H1 (cell line): ENCODE data around the gene SDR39U1. TPM values are rescaled to one million over a fixed set of nuclear protein-coding genes. Genes with fewer than 3 reads are reported as not detected.

ENCODE experiments used
- CTCF ChIA-PET: fragments of 300-600 bp; sonication (Branson Sonifier 250); formaldehyde crosslinking; loops from one replicate; lab custom pipeline; 2021; ENCODE audit not compliant: partially characterized antibody; lab: Charles Lee
- POLR2A ChIA-PET: fragments of 300-600 bp; sonication (Branson Sonifier 250); formaldehyde crosslinking; loops from one replicate; lab custom pipeline; 2021; ENCODE audit warnings: inconsistent platforms; ENCODE audit not compliant: partially characterized antibody; lab: Charles Lee
- DNase-seq, 2 experiments: peaks; one replicate each; pipeline versions ENCODE4 v3.0.0 to v3.0.0-alpha.2; 2010 to 2022; ENCODE audit warnings: low spot score in 2 of 2, low read depth in 1 of 2, mixed read lengths in 1 of 2
- FAIRE-seq: peaks from 2 replicates; lab custom pipeline; 2011; peaks lifted over from hg19 to GRCh38; lab: Jason Lieb, UNC
- H2AFZ ChIP-seq: 2 replicates; pipeline ENCODE4 v1.8.1; 2012; ENCODE audit warnings: low read length, inconsistent platforms
- H2AK5ac ChIP-seq: 2 replicates; pipeline ENCODE4 v1.6.1; 2013; ENCODE audit warnings: low read depth, low read length
- H2BK120ac ChIP-seq: replicated peaks from 2 replicates; pipeline ENCODE3; 2013; ENCODE audit warnings: low read depth, low read length, inconsistent platforms
- H2BK12ac ChIP-seq: 2 replicates; pipeline ENCODE4 v1.6.1; 2013; ENCODE audit warnings: low read depth, low read length
- H2BK15ac ChIP-seq: 2 replicates; pipeline ENCODE4 v1.6.1; 2013; ENCODE audit warnings: low read length
- H2BK20ac ChIP-seq: 2 replicates; pipeline ENCODE4 v1.6.1; 2013; ENCODE audit warnings: low read length
- H2BK5ac ChIP-seq: 2 replicates; pipeline ENCODE4 v1.6.1; 2013; ENCODE audit warnings: low read depth, low read length
- H3K14ac ChIP-seq: 2 replicates; pipeline ENCODE4 v1.6.1; 2013; ENCODE audit warnings: inconsistent platforms; ENCODE audit not compliant: insufficient read length
- H3K18ac ChIP-seq: 2 replicates; pipeline ENCODE4 v1.6.1; 2013; ENCODE audit warnings: low read length; ENCODE audit errors: extremely low read depth
- H3K23ac ChIP-seq: 2 replicates; pipeline ENCODE4 v1.6.1; 2013; ENCODE audit warnings: inconsistent platforms; ENCODE audit not compliant: insufficient read length
- H3K23me2 ChIP-seq: 2 replicates; pipeline ENCODE4 v1.6.1; 2013; ENCODE audit warnings: low read depth, low read length
- H3K27ac ChIP-seq: 2 replicates; pipeline ENCODE4 v1.6.1; 2011; ENCODE audit warnings: low read depth, low read length, inconsistent platforms
- H3K27me3 ChIP-seq, 4 experiments: replicated peaks in 1 of 4; 1 replicate in 1 of 4; 2 replicates in 3 of 4; pipeline versions ENCODE4 v1.6.1 to v1.8.1; 2011 to 2013; ENCODE audit warnings: low read length in 3 of 4, mild to moderate bottlenecking in 3 of 4, inconsistent platforms in 2 of 4, mixed read lengths in 2 of 4, moderate library complexity in 1 of 4; ENCODE audit not compliant: control insufficient read depth in 3 of 4, insufficient read depth in 3 of 4; ENCODE audit errors: extremely low read depth in 1 of 4
- H3K36me3 ChIP-seq, 4 experiments: 2 replicates each; pipeline versions ENCODE4 v1.6.1 to v1.8.1; 2011 to 2013; ENCODE audit warnings: mild to moderate bottlenecking in 4 of 4, low read length in 3 of 4, moderate library complexity in 2 of 4, control low read depth in 1 of 4, inconsistent platforms in 1 of 4; ENCODE audit not compliant: insufficient read depth in 4 of 4, control insufficient read depth in 2 of 4
- H3K4ac ChIP-seq: replicated peaks from 2 replicates; pipeline ENCODE3; 2013; ENCODE audit warnings: low read length, low read depth, mixed read lengths, inconsistent platforms; ENCODE audit not compliant: insufficient read length
- H3K4me1 ChIP-seq, 4 experiments: replicated peaks in 1 of 4; 1 replicate in 1 of 4; 2 replicates in 3 of 4; pipeline versions ENCODE4 v1.6.1 to v1.8.1; 2011 to 2013; ENCODE audit warnings: low read length in 3 of 4, inconsistent platforms in 2 of 4, mixed read lengths in 1 of 4; ENCODE audit not compliant: insufficient read depth in 4 of 4, control insufficient read depth in 3 of 4
- H3K4me2 ChIP-seq, 2 experiments: 2 replicates each; pipeline versions ENCODE4 v1.6.1 to v1.8.1; 2011 to 2013; ENCODE audit warnings: low read depth in 2 of 2, low read length in 2 of 2, control low read depth in 1 of 2, inconsistent platforms in 1 of 2, mild to moderate bottlenecking in 1 of 2; ENCODE audit not compliant: insufficient read depth in 1 of 2
- H3K4me3 ChIP-seq, 4 experiments: fragments of 200-600, 300-600 bp in 1 of 4; sonication (generic), shearing (Covaris generic), sonication (Bioruptor Twin) in 1 of 4; 2 replicates each; pipeline versions ENCODE4 v1.5.1 to v1.8.1; 2011 to 2016; ENCODE audit warnings: low read length in 4 of 4, low read depth in 3 of 4, control low read depth in 2 of 4, inconsistent platforms in 2 of 4, mild to moderate bottlenecking in 2 of 4, mixed read lengths in 1 of 4, moderate library complexity in 1 of 4; ENCODE audit not compliant: insufficient read depth in 2 of 4; ENCODE audit errors: extremely low read depth in 1 of 4
- H3K56ac ChIP-seq: replicated peaks from 2 replicates; pipeline ENCODE3; 2013; ENCODE audit warnings: low read depth, mild to moderate bottlenecking, mixed read lengths, low read length, inconsistent platforms; ENCODE audit not compliant: insufficient read length
- H3K79me1 ChIP-seq: 2 replicates; pipeline ENCODE4 v1.6.1; 2013; ENCODE audit warnings: low read depth, low read length, control low read depth
- H3K79me2 ChIP-seq, 2 experiments: 2 replicates each; pipeline versions ENCODE4 v1.6.1 to v1.8.1; 2012 to 2013; ENCODE audit warnings: low read length in 2 of 2, mild to moderate bottlenecking in 2 of 2, inconsistent platforms in 1 of 2; ENCODE audit not compliant: insufficient read depth in 2 of 2, control insufficient read depth in 1 of 2
- H3K9ac ChIP-seq, 4 experiments: replicated peaks in 1 of 4; 1 replicate in 1 of 4; 2 replicates in 3 of 4; pipeline versions ENCODE4 v1.6.1 to v1.8.1; 2011 to 2013; ENCODE audit warnings: low read depth in 3 of 4, low read length in 3 of 4, control low read depth in 2 of 4, mild to moderate bottlenecking in 2 of 4, moderate library complexity in 2 of 4, inconsistent platforms in 1 of 4; ENCODE audit errors: extremely low read depth in 1 of 4
- H3K9me3 ChIP-seq, 2 experiments: 2 replicates each; pipeline versions ENCODE4 v1.6.1 to v1.8.1; 2012 to 2013; ENCODE audit warnings: mild to moderate bottlenecking in 2 of 2, moderate library complexity in 2 of 2, control low read depth in 1 of 2, inconsistent platforms in 1 of 2, low read depth in 1 of 2, low read length in 1 of 2, mixed read lengths in 1 of 2; ENCODE audit not compliant: insufficient read depth in 2 of 2
- H4K20me1 ChIP-seq, 2 experiments: replicated peaks in 1 of 2; 2 replicates each; pipeline versions ENCODE3 to v1.8.1; 2011 to 2013; ENCODE audit warnings: inconsistent platforms in 2 of 2, low read length in 2 of 2, mild to moderate bottlenecking in 1 of 2; ENCODE audit not compliant: insufficient read depth in 2 of 2, control insufficient read depth in 1 of 2
- H4K5ac ChIP-seq: 2 replicates; pipeline ENCODE4 v1.6.1; 2013; ENCODE audit warnings: low read length, low read depth, mixed read lengths, inconsistent platforms; ENCODE audit not compliant: insufficient read length
- H4K8ac ChIP-seq: 2 replicates; pipeline ENCODE4 v1.8.0; 2013; ENCODE audit warnings: mild to moderate bottlenecking, moderate library complexity, low read length, inconsistent platforms; ENCODE audit not compliant: insufficient read depth; ENCODE audit errors: extremely low read depth
- H4K91ac ChIP-seq: replicated peaks from 2 replicates; pipeline ENCODE3; 2013; ENCODE audit warnings: low read length, mixed read lengths, inconsistent platforms; ENCODE audit not compliant: insufficient read length
- EGR1 ChIP-seq: IDR thresholded peaks from 2 replicates; pipeline ENCODE4 v1.6.1; 2011; ENCODE audit warnings: low read depth, low read length, borderline replicate concordance
- NANOG ChIP-seq: IDR thresholded peaks from 2 replicates; pipeline ENCODE4 v1.6.1; 2011; ENCODE audit warnings: low read length, low read depth, mild to moderate bottlenecking, inconsistent platforms; ENCODE audit not compliant: insufficient read depth, poor library complexity, severe bottlenecking
- WGBS, 2 experiments: shearing (Covaris generic) in 1 of 2; methylation state at CpG; one replicate each; pipeline versions ENCODE4 v1.1.6 to v1.1.7; 2013 to 2015; ENCODE audit warnings: low lambda C conversion rate in 2 of 2, mixed read lengths in 2 of 2, inconsistent platforms in 1 of 2, low coverage in 1 of 2, missing lambda C conversion rate in 1 of 2; ENCODE audit not compliant: insufficient replicate concordance in 2 of 2, insufficient coverage in 1 of 2, insufficient read length in 1 of 2; ENCODE audit errors: extremely low coverage in 1 of 2, missing lambda C conversion rate in 1 of 2; 5-methylcytosine and 5-hydroxymethylcytosine counted together
- polyA plus RNA-seq, 7 experiments: library from polyadenylated mRNA; depleted of rRNA in 3 of 7; stranded (reverse) in 5 of 7; unstranded in 2 of 7; fragments of >200 nt in 5 of 7; fragments of 200-250 nt in 2 of 7; gene quantifications; 1 replicate in 5 of 7; 2 replicates in 1 of 7; 4 replicates in 1 of 7; pipeline versions ENCODE4 v1.2.1 to v1.2.3, GENCODE V29; 2011 to 2013; ENCODE audit warnings: missing spikeins in 2 of 7, mixed read lengths in 2 of 7
- total RNA-seq: library from RNA; stranded (reverse); fragmentation: NEBNext Ultra II Directional; extraction: Animal tissue kit (Norgen Biotek cat#: 25700); gene quantifications from 2 replicates; pipeline ENCODE4 v1.2.1, GENCODE V29; 2021

Gene SDR39U1
- total and polyA plus RNA-seq, 2 of the 8 experiments (the other 6 are each of a cell fraction or from before 2014, with no cell fraction given): 46.7 to 98.8 TPM

GRCh38 chr14:24425704-24426103 is 16.9 kb downstream of the SDR39U1 start:
- POLR2A ChIA-PET: interaction anchor here (0.6 to 1.9 kb wide), 4 partner anchors 16 to 92 kb away, joined by 4 to 5 read pairs (median 4); partner anchors contain the start of gene SDR39U1
- Histone ChIP-seq H3K4me3 (no peak overlapping the region), H2AK5ac (no peak overlapping the region), H3K9ac (no peak overlapping the region), H3K4me1 (peaks cover 0 to 13% (median 9%) of the 10 kb centered on the region in 4 experiments; a peak in 6 of 7 replicates), H4K91ac (no peak overlapping the region), H4K5ac (no peak overlapping the region), H2BK15ac (no peak overlapping the region), H3K79me1 (no peaks in the 10 kb centered on the region), H3K14ac (no peak overlapping the region), H2BK20ac (no peak overlapping the region), H2BK5ac (no peak overlapping the region), H3K23ac (no peak overlapping the region), H3K4me2 (no peak overlapping the region), H4K8ac (no peak overlapping the region), H4K20me1 (no peaks in the 10 kb centered on the region), H2BK120ac (no peak overlapping the region), H2BK12ac (no peak overlapping the region), H3K27ac (no peak overlapping the region), H3K79me2 (no peaks in the 10 kb centered on the region), H3K27me3 (peaks cover 0 to 20% (median 1%) of the 10 kb centered on the region in 4 experiments; a peak in 3 of 7 replicates), H3K18ac (no peak overlapping the region), H3K4ac (no peak overlapping the region), H3K23me2 (peaks cover 4% of the 10 kb centered on the region; the same call in 1 of the 2 replicates), H2AFZ (no peak overlapping the region), H3K56ac (no peak overlapping the region), H3K9me3 (no peaks in the 10 kb centered on the region), H3K36me3 (no peaks in the 10 kb centered on the region)
- no peak for FAIRE-seq
- no peak for TF ChIP-seq EGR1
- TF ChIP-seq NANOG: no peak
- CTCF ChIA-PET: interaction anchor here (1.0 to 21.3 kb wide), 8 partner anchors 11 to 97 kb away, joined by 3 to 664 read pairs (median 29); partner anchors contain the start of genes ADCY4, NFATC4 and RIPK3
- no peak for DNase-seq
- 87% methylated on average over 3 of the region's 3 CpGs; no CpG with 5 or more reads in 1 of the 2 experiments for WGBS, 2 experiments
